HEK293 (cell line): ENCODE results near the gene PUM1.

ENCODE experiments used
- BCL11B ChIP-seq: fragments of 450-650 bp; formaldehyde crosslinking; IDR thresholded peaks from 2 replicates; pipeline ENCODE4 v1.5.1; 2016; ENCODE audit warnings: low read depth, missing biosample characterization, missing genetic modification characterization
- HOXC10 ChIP-seq: sonication (generic); formaldehyde crosslinking; IDR thresholded peaks from 2 replicates; pipeline ENCODE4 v1.8.1; 2023; ENCODE audit warnings: mild to moderate bottlenecking, missing genetic modification reagents
- KLF7 ChIP-seq: fragments of 450-650 bp; formaldehyde crosslinking; IDR thresholded peaks from 2 replicates; pipeline ENCODE4 v1.5.1; 2016; ENCODE audit warnings: missing biosample characterization, missing genetic modification characterization, borderline replicate concordance
- KLF9 ChIP-seq: fragments of 450-650 bp; formaldehyde crosslinking; IDR thresholded peaks from 2 replicates; pipeline ENCODE4 v1.5.1; 2016; ENCODE audit warnings: missing biosample characterization, missing genetic modification characterization, low read depth
- SP7 ChIP-seq: fragments of 450-650 bp; formaldehyde crosslinking; IDR thresholded peaks from 2 replicates; pipeline ENCODE4 v1.5.1; 2016; ENCODE audit warnings: missing biosample characterization, missing genetic modification characterization
- ZEB2 ChIP-seq: fragments of 450-650 bp; formaldehyde crosslinking; IDR thresholded peaks from 2 replicates; pipeline ENCODE4 v1.5.1; 2016; ENCODE audit warnings: missing biosample characterization, missing genetic modification characterization
- ZNF23 ChIP-seq: fragments of 450-650 bp; formaldehyde crosslinking; IDR thresholded peaks from 2 replicates; pipeline ENCODE4 v1.5.1; 2016; ENCODE audit warnings: missing biosample characterization, missing genetic modification characterization, borderline replicate concordance
- ZNF24 ChIP-seq: fragments of 450-650 bp; formaldehyde crosslinking; IDR thresholded peaks from 2 replicates; pipeline ENCODE4 v1.5.1; 2016; ENCODE audit warnings: missing biosample characterization, missing genetic modification characterization
- ZNF292 ChIP-seq: fragments of 450-650 bp; formaldehyde crosslinking; IDR thresholded peaks from 2 replicates; pipeline ENCODE4 v1.5.1; 2016; ENCODE audit warnings: low read depth, missing biosample characterization, missing genetic modification characterization, borderline replicate concordance
- ZNF324 ChIP-seq: fragments of 450-650 bp; formaldehyde crosslinking; IDR thresholded peaks from 2 replicates; pipeline ENCODE4 v1.5.1; 2016; ENCODE audit warnings: missing biosample characterization, missing genetic modification characterization
- ZNF341 ChIP-seq: fragments of 450-650 bp; formaldehyde crosslinking; IDR thresholded peaks from 2 replicates; pipeline ENCODE4; 2016; ENCODE audit warnings: low read depth, missing biosample characterization, missing genetic modification characterization
- ZNF391 ChIP-seq: fragments of 450-650 bp; formaldehyde crosslinking; IDR thresholded peaks from 2 replicates; pipeline ENCODE4 v1.5.1; 2016; ENCODE audit warnings: low read depth, missing biosample characterization, missing genetic modification characterization, borderline replicate concordance
- ZNF404 ChIP-seq: fragments of 450-650 bp; formaldehyde crosslinking; IDR thresholded peaks from 2 replicates; pipeline ENCODE4 v1.5.1; 2017; ENCODE audit warnings: missing biosample characterization, missing genetic modification characterization
- ZNF501 ChIP-seq: fragments of 450-650 bp; formaldehyde crosslinking; IDR thresholded peaks from 2 replicates; pipeline ENCODE4 v1.5.1; 2016; ENCODE audit warnings: missing biosample characterization, missing genetic modification characterization
- ZNF600 ChIP-seq: fragments of 450-650 bp; formaldehyde crosslinking; IDR thresholded peaks from 2 replicates; pipeline ENCODE4 v1.5.1; 2016; ENCODE audit warnings: missing biosample characterization, missing genetic modification characterization
- ZNF654 ChIP-seq: fragments of 450-650 bp; formaldehyde crosslinking; IDR thresholded peaks from 2 replicates; pipeline ENCODE4 v1.5.1; 2016; ENCODE audit warnings: low read depth, missing biosample characterization, missing genetic modification characterization
- ZNF660 ChIP-seq: fragments of 450-650 bp; IDR thresholded peaks from 2 replicates; pipeline ENCODE4 v1.5.1; 2018; ENCODE audit warnings: missing biosample characterization, mild to moderate bottlenecking, missing genetic modification characterization
- ZNF747 ChIP-seq: fragments of 450-650 bp; formaldehyde crosslinking; IDR thresholded peaks from 2 replicates; pipeline ENCODE4 v1.5.1; 2016; ENCODE audit warnings: missing biosample characterization, missing genetic modification characterization
- ZXDB ChIP-seq: fragments of 450-650 bp; formaldehyde crosslinking; IDR thresholded peaks from 2 replicates; pipeline ENCODE4 v1.5.1; 2016; ENCODE audit warnings: missing biosample characterization, missing genetic modification characterization
- TF ChIP-seq, protein P1 (sequence below): fragments of 450-650 bp; formaldehyde crosslinking; IDR thresholded peaks from 2 replicates; pipeline ENCODE4 v1.5.1; 2016; ENCODE audit warnings: missing biosample characterization, missing genetic modification characterization
- TF ChIP-seq, protein P2 (sequence below): fragments of 450-650 bp; formaldehyde crosslinking; conservative IDR thresholded peaks from 2 replicates; pipeline ENCODE4 v1.5.1; 2016; ENCODE audit warnings: low read depth, missing biosample characterization, missing genetic modification characterization
- TF ChIP-seq, protein P3 (sequence below): fragments of 450-650 bp; formaldehyde crosslinking; IDR thresholded peaks from 2 replicates; pipeline ENCODE4 v1.5.1; 2016; ENCODE audit warnings: missing biosample characterization, missing genetic modification characterization
- TF ChIP-seq, protein P4 (sequence below): fragments of 450-650 bp; formaldehyde crosslinking; IDR thresholded peaks from 2 replicates; pipeline ENCODE4 v1.5.1; 2016; ENCODE audit warnings: missing biosample characterization, missing genetic modification characterization

Gene PUM1

DNA sequence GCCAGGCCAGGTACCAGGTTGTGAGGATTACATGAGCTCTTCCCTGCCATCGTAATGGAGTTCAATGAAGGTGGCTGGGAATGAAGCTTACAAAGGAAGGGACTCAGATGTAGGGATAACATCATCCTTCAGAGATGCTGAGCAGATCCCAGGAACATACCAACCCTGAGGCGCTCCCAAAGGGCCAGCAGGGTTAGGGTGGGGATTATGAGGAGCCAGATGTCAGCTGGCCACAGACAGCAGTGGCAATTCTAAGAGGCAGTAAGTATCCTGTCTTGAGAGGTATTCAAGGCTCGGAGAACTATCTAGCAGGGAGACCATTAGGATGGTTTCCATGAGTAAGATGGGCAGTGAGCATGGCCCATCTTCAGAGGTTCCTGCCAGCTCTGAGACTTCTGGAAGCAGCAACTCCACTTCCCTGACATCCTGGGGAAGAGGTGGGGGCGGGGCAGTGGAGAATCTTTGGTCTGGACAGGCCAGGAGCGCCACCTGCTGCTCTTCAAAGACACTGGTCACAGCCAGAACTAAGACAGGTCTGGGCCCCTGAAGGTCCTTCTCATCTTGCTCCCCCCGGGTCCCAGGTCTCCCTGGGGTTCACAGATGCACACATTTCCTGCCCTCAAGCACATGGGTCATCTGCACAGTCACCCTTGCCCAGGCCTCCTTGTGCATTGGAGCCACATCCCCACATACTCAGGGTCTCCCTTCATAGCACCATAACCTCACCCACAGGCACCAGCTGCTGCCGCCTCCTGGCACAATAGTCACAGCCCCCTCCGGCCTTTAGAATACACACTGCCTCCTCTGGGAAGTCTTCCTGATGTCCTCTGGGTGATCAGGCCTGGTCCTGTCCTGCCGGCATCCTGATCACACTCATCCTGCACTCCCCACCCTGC, 154.2 kb downstream of the PUM1 start (continued):
- TF ChIP-seq KLF7 (tag by site-specific recombination) (no peak), BCL11B (tag by site-specific recombination) (peak; percentile 36; the same call in 1 of the 2 replicates), ZNF391 (0 out of 2 replicates have a peak, but pooled peaks have one; percentile 59), ZNF501 (tag by site-specific recombination) (peak; percentile 67; the same call in 1 of the 2 replicates), ZNF341 (tag by site-specific recombination) (no peak), ZNF23 (tag by site-specific recombination) (no peak), ZNF654 (tag by site-specific recombination) (peak; percentile 96), ZNF292 (no peak), HOXC10 (CRISPR knock-in tag) (no peak), ZXDB (tag by site-specific recombination) (no peak), ZNF660 (peak; percentile 75; the same call in 1 of the 2 replicates), ZNF600 (tag by site-specific recombination) (peak; percentile 38; the same call in 1 of the 2 replicates), ZNF324 (0 out of 2 replicates have a peak, but pooled peaks have one; percentile 48), ZNF404 (tag by site-specific recombination) (no peak), ZNF747 (tag by site-specific recombination) (no peak), SP7 (tag by site-specific recombination) (no peak; the same call in 1 of the 2 replicates), ZNF24 (no peak), KLF9 (tag by site-specific recombination) (peak; percentile 86; the same call in 1 of the 2 replicates), ZEB2 (tag by site-specific recombination) (peak; percentile 56; the same call in 1 of the 2 replicates)
- TF ChIP-seq, protein P1, sequence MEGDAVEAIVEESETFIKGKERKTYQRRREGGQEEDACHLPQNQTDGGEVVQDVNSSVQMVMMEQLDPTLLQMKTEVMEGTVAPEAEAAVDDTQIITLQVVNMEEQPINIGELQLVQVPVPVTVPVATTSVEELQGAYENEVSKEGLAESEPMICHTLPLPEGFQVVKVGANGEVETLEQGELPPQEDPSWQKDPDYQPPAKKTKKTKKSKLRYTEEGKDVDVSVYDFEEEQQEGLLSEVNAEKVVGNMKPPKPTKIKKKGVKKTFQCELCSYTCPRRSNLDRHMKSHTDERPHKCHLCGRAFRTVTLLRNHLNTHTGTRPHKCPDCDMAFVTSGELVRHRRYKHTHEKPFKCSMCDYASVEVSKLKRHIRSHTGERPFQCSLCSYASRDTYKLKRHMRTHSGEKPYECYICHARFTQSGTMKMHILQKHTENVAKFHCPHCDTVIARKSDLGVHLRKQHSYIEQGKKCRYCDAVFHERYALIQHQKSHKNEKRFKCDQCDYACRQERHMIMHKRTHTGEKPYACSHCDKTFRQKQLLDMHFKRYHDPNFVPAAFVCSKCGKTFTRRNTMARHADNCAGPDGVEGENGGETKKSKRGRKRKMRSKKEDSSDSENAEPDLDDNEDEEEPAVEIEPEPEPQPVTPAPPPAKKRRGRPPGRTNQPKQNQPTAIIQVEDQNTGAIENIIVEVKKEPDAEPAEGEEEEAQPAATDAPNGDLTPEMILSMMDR = peak; percentile 93
- TF ChIP-seq, protein P2, sequence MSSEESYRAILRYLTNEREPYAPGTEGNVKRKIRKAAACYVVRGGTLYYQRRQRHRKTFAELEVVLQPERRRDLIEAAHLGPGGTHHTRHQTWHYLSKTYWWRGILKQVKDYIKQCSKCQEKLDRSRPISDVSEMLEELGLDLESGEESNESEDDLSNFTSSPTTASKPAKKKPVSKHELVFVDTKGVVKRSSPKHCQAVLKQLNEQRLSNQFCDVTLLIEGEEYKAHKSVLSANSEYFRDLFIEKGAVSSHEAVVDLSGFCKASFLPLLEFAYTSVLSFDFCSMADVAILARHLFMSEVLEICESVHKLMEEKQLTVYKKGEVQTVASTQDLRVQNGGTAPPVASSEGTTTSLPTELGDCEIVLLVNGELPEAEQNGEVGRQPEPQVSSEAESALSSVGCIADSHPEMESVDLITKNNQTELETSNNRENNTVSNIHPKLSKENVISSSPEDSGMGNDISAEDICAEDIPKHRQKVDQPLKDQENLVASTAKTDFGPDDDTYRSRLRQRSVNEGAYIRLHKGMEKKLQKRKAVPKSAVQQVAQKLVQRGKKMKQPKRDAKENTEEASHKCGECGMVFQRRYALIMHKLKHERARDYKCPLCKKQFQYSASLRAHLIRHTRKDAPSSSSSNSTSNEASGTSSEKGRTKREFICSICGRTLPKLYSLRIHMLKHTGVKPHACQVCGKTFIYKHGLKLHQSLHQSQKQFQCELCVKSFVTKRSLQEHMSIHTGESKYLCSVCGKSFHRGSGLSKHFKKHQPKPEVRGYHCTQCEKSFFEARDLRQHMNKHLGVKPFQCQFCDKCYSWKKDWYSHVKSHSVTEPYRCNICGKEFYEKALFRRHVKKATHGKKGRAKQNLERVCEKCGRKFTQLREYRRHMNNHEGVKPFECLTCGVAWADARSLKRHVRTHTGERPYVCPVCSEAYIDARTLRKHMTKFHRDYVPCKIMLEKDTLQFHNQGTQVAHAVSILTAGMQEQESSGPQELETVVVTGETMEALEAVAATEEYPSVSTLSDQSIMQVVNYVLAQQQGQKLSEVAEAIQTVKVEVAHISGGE (tag by site-specific recombination) = no peak
- TF ChIP-seq, protein P3, sequence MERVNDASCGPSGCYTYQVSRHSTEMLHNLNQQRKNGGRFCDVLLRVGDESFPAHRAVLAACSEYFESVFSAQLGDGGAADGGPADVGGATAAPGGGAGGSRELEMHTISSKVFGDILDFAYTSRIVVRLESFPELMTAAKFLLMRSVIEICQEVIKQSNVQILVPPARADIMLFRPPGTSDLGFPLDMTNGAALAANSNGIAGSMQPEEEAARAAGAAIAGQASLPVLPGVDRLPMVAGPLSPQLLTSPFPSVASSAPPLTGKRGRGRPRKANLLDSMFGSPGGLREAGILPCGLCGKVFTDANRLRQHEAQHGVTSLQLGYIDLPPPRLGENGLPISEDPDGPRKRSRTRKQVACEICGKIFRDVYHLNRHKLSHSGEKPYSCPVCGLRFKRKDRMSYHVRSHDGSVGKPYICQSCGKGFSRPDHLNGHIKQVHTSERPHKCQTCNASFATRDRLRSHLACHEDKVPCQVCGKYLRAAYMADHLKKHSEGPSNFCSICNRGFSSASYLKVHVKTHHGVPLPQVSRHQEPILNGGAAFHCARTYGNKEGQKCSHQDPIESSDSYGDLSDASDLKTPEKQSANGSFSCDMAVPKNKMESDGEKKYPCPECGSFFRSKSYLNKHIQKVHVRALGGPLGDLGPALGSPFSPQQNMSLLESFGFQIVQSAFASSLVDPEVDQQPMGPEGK (tag by site-specific recombination) = peak; percentile 64; the same call in 1 of the 2 replicates
- TF ChIP-seq, protein P4, sequence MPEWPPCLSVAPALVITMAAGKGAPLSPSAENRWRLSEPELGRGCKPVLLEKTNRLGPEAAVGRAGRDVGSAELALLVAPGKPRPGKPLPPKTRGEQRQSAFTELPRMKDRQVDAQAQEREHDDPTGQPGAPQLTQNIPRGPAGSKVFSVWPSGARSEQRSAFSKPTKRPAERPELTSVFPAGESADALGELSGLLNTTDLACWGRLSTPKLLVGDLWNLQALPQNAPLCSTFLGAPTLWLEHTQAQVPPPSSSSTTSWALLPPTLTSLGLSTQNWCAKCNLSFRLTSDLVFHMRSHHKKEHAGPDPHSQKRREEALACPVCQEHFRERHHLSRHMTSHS (tag by site-specific recombination) = no peak
